Measurements from ENCODE around the gene FOCAD. TPM values are rescaled to one million over a fixed set of nuclear protein-coding genes. Genes with fewer than 3 reads are reported as not detected.

The FOCAD gene
- total RNA-seq, 1 donor = 45.6 TPM

DNA sequence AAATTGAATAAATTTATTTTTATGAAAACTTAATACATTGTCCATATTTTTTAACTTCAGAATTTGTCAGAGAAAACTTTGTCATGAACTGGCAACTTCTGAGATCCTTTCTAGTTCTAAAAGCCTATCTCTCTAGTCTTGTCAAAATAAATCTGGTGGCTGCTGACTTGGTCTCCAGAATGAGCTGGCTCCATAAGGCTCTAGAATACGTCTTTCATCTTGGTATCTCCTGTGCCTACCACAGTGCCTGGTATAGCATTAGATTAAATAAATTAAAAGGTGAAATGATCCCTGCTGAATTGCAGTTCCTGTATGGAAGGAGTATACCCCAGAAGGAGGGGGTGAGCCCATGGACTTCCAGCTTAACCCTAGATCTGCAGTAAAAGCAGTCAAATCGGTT, 2.6 kb upstream of the FOCAD start:
- no peak overlapping the region for H2AFZ ChIP-seq (ENCODE audit: low read length)
- peaks cover 25% of the 10 kb centered on the region for H3K4me1 ChIP-seq (ENCODE audit: insufficient read depth, low read length)
- H3K9me3 ChIP-seq (ENCODE audit: low read depth, low read length) = no peaks in the 10 kb centered on the region

DNA sequence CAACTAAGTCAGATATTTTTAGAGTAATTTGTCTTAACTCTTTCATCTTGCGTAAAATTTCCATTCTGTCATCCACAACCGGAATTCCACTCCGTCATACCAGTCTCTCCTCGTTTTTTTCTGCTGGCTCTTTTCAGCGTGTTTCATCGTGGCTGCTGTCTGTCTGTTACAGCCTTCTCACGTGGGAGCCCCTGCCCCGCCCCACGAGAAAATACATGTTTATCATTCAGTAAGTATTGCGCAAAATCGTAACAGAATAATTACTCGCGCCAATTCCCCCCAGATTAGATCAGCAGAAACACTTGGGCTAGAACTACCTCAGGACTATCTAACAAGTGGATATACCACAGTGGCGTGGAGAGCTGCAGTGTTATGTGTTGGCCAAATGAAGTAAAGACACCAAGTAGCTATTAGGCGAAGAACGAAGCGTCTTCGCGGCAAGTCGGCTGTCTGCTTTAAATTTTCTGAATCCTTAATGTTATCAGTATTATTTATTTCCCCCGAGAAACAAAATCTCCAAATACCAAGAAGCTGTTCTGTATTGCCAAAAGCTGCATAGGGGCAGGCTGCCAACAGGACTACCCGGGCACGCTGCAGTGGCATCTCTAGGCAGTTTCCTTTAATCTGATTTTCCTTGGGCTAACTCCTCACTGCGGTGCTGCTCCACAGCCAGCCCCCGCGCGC, 566 bp upstream of the FOCAD start:
- H3K27me3 ChIP-seq (ENCODE audit: insufficient read depth, low read length) = no peaks in the 10 kb centered on the region
- H2AFZ ChIP-seq (ENCODE audit: low read length) = peak overlapping the region; percentile 89
- peak overlapping the region; percentile 87 for H3K27ac ChIP-seq (ENCODE audit: low read depth, low read length)
- peaks cover 17% of the 10 kb centered on the region for H4K20me1 ChIP-seq (ENCODE audit: insufficient read depth, low read length)
- H3K9me3 ChIP-seq (ENCODE audit: low read depth, low read length) = no peaks in the 10 kb centered on the region
- peak overlapping the region; percentile 96 for H3K4me2 ChIP-seq (ENCODE audit: insufficient read depth, low read length)
- peak; percentile 84 for DNase-seq (ENCODE audit: insufficient read length, low spot score, missing footprints)
- peaks cover 25% of the 10 kb centered on the region for H3K4me1 ChIP-seq (ENCODE audit: insufficient read depth, low read length)
- peak overlapping the region; percentile 88 for H3K4me3 ChIP-seq (ENCODE audit: insufficient read depth, low read length)
- H3K36me3 ChIP-seq (ENCODE audit: insufficient read depth, low read length) = no peaks in the 10 kb centered on the region
- H3K79me2 ChIP-seq (ENCODE audit: insufficient read depth, low read length) = peaks cover 29% of the 10 kb centered on the region
- TF ChIP-seq, protein P1, sequence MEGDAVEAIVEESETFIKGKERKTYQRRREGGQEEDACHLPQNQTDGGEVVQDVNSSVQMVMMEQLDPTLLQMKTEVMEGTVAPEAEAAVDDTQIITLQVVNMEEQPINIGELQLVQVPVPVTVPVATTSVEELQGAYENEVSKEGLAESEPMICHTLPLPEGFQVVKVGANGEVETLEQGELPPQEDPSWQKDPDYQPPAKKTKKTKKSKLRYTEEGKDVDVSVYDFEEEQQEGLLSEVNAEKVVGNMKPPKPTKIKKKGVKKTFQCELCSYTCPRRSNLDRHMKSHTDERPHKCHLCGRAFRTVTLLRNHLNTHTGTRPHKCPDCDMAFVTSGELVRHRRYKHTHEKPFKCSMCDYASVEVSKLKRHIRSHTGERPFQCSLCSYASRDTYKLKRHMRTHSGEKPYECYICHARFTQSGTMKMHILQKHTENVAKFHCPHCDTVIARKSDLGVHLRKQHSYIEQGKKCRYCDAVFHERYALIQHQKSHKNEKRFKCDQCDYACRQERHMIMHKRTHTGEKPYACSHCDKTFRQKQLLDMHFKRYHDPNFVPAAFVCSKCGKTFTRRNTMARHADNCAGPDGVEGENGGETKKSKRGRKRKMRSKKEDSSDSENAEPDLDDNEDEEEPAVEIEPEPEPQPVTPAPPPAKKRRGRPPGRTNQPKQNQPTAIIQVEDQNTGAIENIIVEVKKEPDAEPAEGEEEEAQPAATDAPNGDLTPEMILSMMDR (IDR thresholded peaks at IDR 0.05; ENCODE audit: extremely low read depth, low read depth, low read length) = no peak

More for the DNA sequence above, 2.6 kb upstream of the FOCAD start:
- Histone ChIP-seq H3K4me2 (ENCODE audit: insufficient read depth, low read length) (no peak overlapping the region), H3K27ac (ENCODE audit: low read depth, low read length) (no peak overlapping the region), H3K4me3 (ENCODE audit: insufficient read depth, low read length) (no peak overlapping the region), H4K20me1 (ENCODE audit: insufficient read depth, low read length) (peaks cover 11% of the 10 kb centered on the region), H3K79me2 (ENCODE audit: insufficient read depth, low read length) (peaks cover 9% of the 10 kb centered on the region), H3K36me3 (ENCODE audit: insufficient read depth, low read length) (no peaks in the 10 kb centered on the region), H3K27me3 (ENCODE audit: insufficient read depth, low read length) (no peaks in the 10 kb centered on the region)
- TF ChIP-seq, protein P1 (IDR thresholded peaks at IDR 0.05; ENCODE audit: extremely low read depth, low read depth, low read length) = no peak
- no peak for DNase-seq (ENCODE audit: insufficient read length, low spot score, missing footprints)

DNA sequence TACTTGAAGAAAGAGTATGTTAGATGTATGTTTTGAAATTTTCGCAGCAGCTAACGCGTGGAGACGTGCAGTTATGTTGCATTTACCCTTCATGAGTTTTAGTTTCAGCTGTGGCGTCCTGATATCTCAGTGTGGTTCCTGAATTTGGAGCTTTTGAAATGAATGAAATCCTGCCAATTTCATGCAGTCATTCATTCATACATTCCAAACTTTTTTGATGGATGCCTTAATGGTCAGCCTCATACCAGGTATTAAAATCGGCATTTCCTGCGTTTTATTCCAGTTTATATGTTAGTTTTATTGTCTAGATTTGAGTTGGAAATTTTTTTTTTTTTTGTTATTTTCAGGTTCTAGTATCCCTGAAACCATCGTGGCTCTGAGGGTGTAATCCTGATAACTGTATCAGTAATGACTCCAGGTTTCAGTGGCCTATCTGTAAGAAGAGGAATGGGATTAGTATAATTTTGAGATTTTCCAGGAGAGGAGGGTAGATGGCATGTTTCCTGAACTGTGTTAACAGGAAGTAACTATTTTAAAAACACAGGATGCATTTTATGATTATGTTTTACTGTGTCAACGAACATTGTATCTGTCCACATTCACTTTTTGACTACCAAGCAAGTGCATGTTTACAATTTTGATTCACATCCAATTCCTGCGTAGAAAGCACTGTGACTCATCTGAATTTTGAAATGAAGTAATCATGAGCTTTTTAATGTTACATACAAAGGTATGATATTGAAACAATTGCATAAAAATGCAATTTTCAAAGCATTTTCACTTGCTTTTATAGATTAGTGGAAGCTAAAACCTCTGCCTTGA, 1.0 kb downstream of the FOCAD start:
- no peaks in the 10 kb centered on the region for H3K27me3 ChIP-seq (ENCODE audit: insufficient read depth, low read length)
- TF ChIP-seq, protein P1 (IDR thresholded peaks at IDR 0.05; ENCODE audit: extremely low read depth, low read depth, low read length) = no peak
- H3K9me3 ChIP-seq (ENCODE audit: low read depth, low read length) = no peaks in the 10 kb centered on the region
- peak overlapping the region; percentile 97 for H3K4me2 ChIP-seq (ENCODE audit: insufficient read depth, low read length)
- H3K79me2 ChIP-seq (ENCODE audit: insufficient read depth, low read length) = peaks cover 45% of the 10 kb centered on the region
- peak; percentile 90 for DNase-seq (ENCODE audit: insufficient read length, low spot score, missing footprints)
- peak overlapping the region; percentile 92 for H3K27ac ChIP-seq (ENCODE audit: low read depth, low read length)
- H3K36me3 ChIP-seq (ENCODE audit: insufficient read depth, low read length) = no peaks in the 10 kb centered on the region
- H3K4me1 ChIP-seq (ENCODE audit: insufficient read depth, low read length) = peaks cover 22% of the 10 kb centered on the region
- H3K4me3 ChIP-seq (ENCODE audit: insufficient read depth, low read length) = peak overlapping the region; percentile 88
- H4K20me1 ChIP-seq (ENCODE audit: insufficient read depth, low read length) = peaks cover 33% of the 10 kb centered on the region
- H2AFZ ChIP-seq (ENCODE audit: low read length) = peak overlapping the region; percentile 94

DNA sequence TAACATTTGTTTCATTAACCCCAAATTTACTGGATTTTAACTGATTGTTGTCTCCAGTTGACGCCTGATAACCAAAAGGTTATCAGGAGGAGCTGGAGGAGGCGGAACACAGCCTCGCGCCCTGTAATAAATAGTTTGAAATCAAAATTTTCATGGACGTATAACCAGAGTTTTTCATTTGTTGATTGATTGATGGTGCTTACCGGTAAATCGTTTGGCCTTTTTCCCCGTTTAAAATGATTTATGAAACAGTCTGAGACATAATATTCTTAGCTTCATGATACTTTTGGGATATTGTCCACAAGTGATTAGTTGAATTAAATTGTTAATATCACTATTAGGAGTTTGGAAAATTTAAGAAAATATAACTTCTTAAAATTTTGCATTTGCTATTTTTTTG, 1.7 kb downstream of the FOCAD start:
- H3K9me3 ChIP-seq (ENCODE audit: low read depth, low read length) = no peaks in the 10 kb centered on the region
- H3K79me2 ChIP-seq (ENCODE audit: insufficient read depth, low read length) = peaks cover 52% of the 10 kb centered on the region
- no peak overlapping the region for H2AFZ ChIP-seq (ENCODE audit: low read length)
- H3K27me3 ChIP-seq (ENCODE audit: insufficient read depth, low read length) = no peaks in the 10 kb centered on the region
- H3K4me3 ChIP-seq (ENCODE audit: insufficient read depth, low read length) = peak overlapping the region; percentile 88
- H3K4me2 ChIP-seq (ENCODE audit: insufficient read depth, low read length) = peak overlapping the region; percentile 97
- peaks cover 22% of the 10 kb centered on the region for H3K4me1 ChIP-seq (ENCODE audit: insufficient read depth, low read length)
- H3K27ac ChIP-seq (ENCODE audit: low read depth, low read length) = peak overlapping the region; percentile 92
- DNase-seq (ENCODE audit: insufficient read length, low spot score, missing footprints) = no peak
- no peaks in the 10 kb centered on the region for H3K36me3 ChIP-seq (ENCODE audit: insufficient read depth, low read length)
- H4K20me1 ChIP-seq (ENCODE audit: insufficient read depth, low read length) = peaks cover 34% of the 10 kb centered on the region
- TF ChIP-seq, protein P1 (IDR thresholded peaks at IDR 0.05; ENCODE audit: extremely low read depth, low read depth, low read length) = no peak
